HCT116 (cell line): Measurements from ENCODE around the gene SERTAD1. TPM values are rescaled to one million over a fixed set of nuclear protein-coding genes. Genes with fewer than 3 reads are reported as not detected.

Source experiments
- ATAC-seq: fragments of 200-7000 bp; cut with Tn5 transposase; 2 replicates; pipeline ENCODE4 v1.9.1; 2020; ENCODE audit warnings: mild to moderate bottlenecking, moderate library complexity
- BruUV-seq: library from RNA; stranded (reverse); fragments of 400-500 nt; replicated peaks from 2 replicates; lab custom pipeline; 2021; lab: Mats Ljungman, UMichigan
- CTCF ChIA-PET: fragments of 300-600 bp; sonication (Branson Sonifier 250); formaldehyde crosslinking; loops from one replicate; lab custom pipeline; 2021; ENCODE audit warnings: antibody characterized with exemption; lab: Charles Lee
- POLR2A ChIA-PET: fragments of 300-600, 350-600 bp; sonication (Branson Sonifier 250); formaldehyde crosslinking; loops from one replicate; lab custom pipeline; 2021; ENCODE audit warnings: antibody characterized with exemption; lab: Charles Lee
- RAD21 ChIA-PET, 2 experiments: fragments of 300-600 bp; sonication (Branson Sonifier 250); formaldehyde crosslinking; loops; one replicate each; lab custom pipeline; 2023; ENCODE audit warnings: low total read pairs in 2 of 2; ENCODE audit not compliant: uncharacterized antibody in 2 of 2, unreplicated experiment in 2 of 2, low non-redundant PET in 1 of 2; lab: Charles Lee
- DNase-seq: peaks from one replicate; pipeline ENCODE4 v3.0.0-alpha.2; 2010; ENCODE audit warnings: low read depth, low spot score
- H2AFZ ChIP-seq: fragments of 200-600 bp; shearing (Covaris generic), sonication (generic); 2 replicates; pipeline ENCODE4 v1.6.1; 2017; ENCODE audit warnings: low read depth, mixed run types, mixed read lengths, antibody characterized with exemption, low read length; ENCODE audit not compliant: poor library complexity, severe bottlenecking
- H3K27ac ChIP-seq: 2 replicates; pipeline ENCODE4 v1.5.1; 2012; ENCODE audit warnings: low read depth, low read length
- H3K27me3 ChIP-seq: fragments of 200-600 bp; sonication (generic); 2 replicates; pipeline ENCODE4 v1.6.1; 2016; ENCODE audit warnings: mixed run types, low read length, mixed read lengths; ENCODE audit not compliant: insufficient read depth
- H3K36me3 ChIP-seq, 2 experiments: fragments of 200-500 bp in 1 of 2; fragments of 200-600 bp in 1 of 2; sonication (Bioruptor generic) in 1 of 2; sonication (generic) in 1 of 2; 2 replicates each; pipeline versions ENCODE4 v1.5.1 to v1.6.1; 2014 to 2016; ENCODE audit warnings: low read length in 2 of 2, inconsistent platforms in 1 of 2, mixed read lengths in 1 of 2, mixed run types in 1 of 2; ENCODE audit not compliant: insufficient read depth in 2 of 2, control insufficient read depth in 1 of 2
- H3K4me1 ChIP-seq, 2 experiments: fragments of 200-600 bp in 1 of 2; sonication (generic) in 1 of 2; 2 replicates each; pipeline versions ENCODE4 v1.5.1 to v1.6.1; 2012 to 2017; ENCODE audit warnings: low read length in 2 of 2, inconsistent platforms in 1 of 2, mild to moderate bottlenecking in 1 of 2, mixed read lengths in 1 of 2, mixed run types in 1 of 2, moderate library complexity in 1 of 2; ENCODE audit not compliant: insufficient read depth in 2 of 2, control insufficient read depth in 1 of 2
- H3K4me2 ChIP-seq: fragments of 200-600 bp; sonication (generic); 2 replicates; pipeline ENCODE4 v1.6.1; 2017; ENCODE audit warnings: mixed run types, low read length, mixed read lengths
- H3K4me3 ChIP-seq, 2 experiments: fragments of 200-600 bp in 1 of 2; sonication (generic) in 1 of 2; replicated peaks in 1 of 2; 2 replicates each; pipeline ENCODE4 v1.5.1; 2011 to 2016; ENCODE audit warnings: low read length in 2 of 2, control low read depth in 1 of 2, low read depth in 1 of 2, mild to moderate bottlenecking in 1 of 2, mixed read lengths in 1 of 2, mixed run types in 1 of 2
- H3K79me2 ChIP-seq: fragments of 200-600 bp; sonication (generic); 2 replicates; pipeline ENCODE4 v1.6.1; 2017; ENCODE audit warnings: mild to moderate bottlenecking, mixed run types, low read length, moderate library complexity, mixed read lengths; ENCODE audit not compliant: insufficient read depth
- H3K9ac ChIP-seq: fragments of 200-600 bp; sonication (generic); 2 replicates; pipeline ENCODE4 v1.6.1; 2016; ENCODE audit warnings: low read length, mixed read lengths
- H3K9me2 ChIP-seq: fragments of 200-600 bp; sonication (generic), shearing (Covaris generic); 2 replicates; pipeline ENCODE4 v1.6.1; 2017; ENCODE audit warnings: mixed run types, mild to moderate bottlenecking, moderate library complexity; ENCODE audit not compliant: insufficient read depth
- H3K9me3 ChIP-seq, 2 experiments: fragments of 200-500 bp in 1 of 2; fragments of 200-600 bp in 1 of 2; sonication (Bioruptor generic) in 1 of 2; sonication (generic) in 1 of 2; 2 replicates each; pipeline ENCODE4 v1.6.1; 2014 to 2017; ENCODE audit warnings: low read length in 2 of 2, mixed read lengths in 2 of 2, inconsistent platforms in 1 of 2, low read depth in 1 of 2, mild to moderate bottlenecking in 1 of 2, mixed run types in 1 of 2, moderate library complexity in 1 of 2; ENCODE audit not compliant: control insufficient read depth in 1 of 2, insufficient read depth in 1 of 2
- H4K20me1 ChIP-seq: fragments of 200-600 bp; sonication (generic), shearing (Covaris generic); 2 replicates; pipeline ENCODE4 v1.6.1; 2017; ENCODE audit warnings: mixed run types, mild to moderate bottlenecking, moderate library complexity; ENCODE audit not compliant: insufficient read depth
- CEBPB ChIP-seq: IDR thresholded peaks from 2 replicates; pipeline ENCODE4 v1.6.1; 2012; ENCODE audit warnings: low read depth
- EGR1 ChIP-seq: IDR thresholded peaks from 2 replicates; pipeline ENCODE4 v1.6.1; 2012; ENCODE audit warnings: low read depth
- EZH2 ChIP-seq: fragments of 200-600 bp; sonication (generic); IDR thresholded peaks from 2 replicates; pipeline ENCODE4 v1.6.1; 2017; ENCODE audit warnings: antibody characterized with exemption, mixed run types
- EZH2phosphoT487 ChIP-seq: fragments of 200-600 bp; IDR thresholded peaks from 2 replicates; pipeline ENCODE4 v1.6.1; 2018; ENCODE audit warnings: antibody characterized with exemption, borderline replicate concordance
- FOSL1 ChIP-seq: IDR thresholded peaks from 2 replicates; pipeline ENCODE4 v1.6.1; 2012; ENCODE audit warnings: low read depth
- JUND ChIP-seq: IDR thresholded peaks from 2 replicates; pipeline ENCODE4 v1.6.1; 2012
- POLR2A ChIP-seq: IDR thresholded peaks from 2 replicates; pipeline ENCODE4 v1.7.0; 2011; ENCODE audit warnings: borderline replicate concordance; ENCODE audit not compliant: insufficient read depth, insufficient read length; ENCODE audit errors: extremely low read depth
- POLR2AphosphoS5 ChIP-seq: IDR thresholded peaks from 2 replicates; pipeline ENCODE4 v1.6.1; 2011; ENCODE audit warnings: mild to moderate bottlenecking, low read depth, low read length, moderate library complexity
- SIN3A ChIP-seq: IDR thresholded peaks from 2 replicates; pipeline ENCODE4 v1.6.1; 2012; ENCODE audit warnings: low read depth
- TCF7L2 ChIP-seq: IDR thresholded peaks from 2 replicates; pipeline ENCODE4 v1.7.0; 2011; ENCODE audit warnings: borderline replicate concordance, inconsistent platforms; ENCODE audit not compliant: insufficient read depth, insufficient read length; ENCODE audit errors: extremely low read depth
- ZFX ChIP-seq: fragments of 450-650 bp; IDR thresholded peaks from 2 replicates; pipeline ENCODE4 v1.6.1; 2017
- intact Hi-C: fragments of 100-400 bp; cut with micrococcal nuclease; formaldehyde crosslinking; loops from 2 replicates; pipeline ENCODE4 v1.10.0; 2022
- total RNA-seq: library from RNA; stranded (reverse); gene quantifications from one replicate; pipeline ENCODE4 v1.2.1, GENCODE V29; 2021; ENCODE audit not compliant: unreplicated experiment
- TF ChIP-seq, protein P1 (sequence below): IDR thresholded peaks from 2 replicates; pipeline ENCODE4 v1.6.1; 2012; ENCODE audit warnings: low read depth
- TF ChIP-seq, protein P2 (sequence below): IDR thresholded peaks from 2 replicates; pipeline ENCODE4 v1.6.1; 2012

Gene SERTAD1
- total RNA-seq, 1 experiment from 2014 or later, result 30.3 TPM

- Histone ChIP-seq H3K9ac (no peak overlapping the region), H2AFZ (no peak overlapping the region), H3K27me3 (no peaks in the 10 kb centered on the region), H3K4me1 (peaks cover 17 to 30% of the 10 kb centered on the region in 2 experiments), H3K79me2 (peaks cover 23% of the 10 kb centered on the region), H3K27ac (no peak overlapping the region), H3K9me2 (no peaks in the 10 kb centered on the region), H4K20me1 (no peaks in the 10 kb centered on the region), H3K4me2 (no peak overlapping the region), H3K4me3 (no peak overlapping the region), H3K36me3 (peaks cover 13 to 15% of the 10 kb centered on the region in 2 experiments; a peak in 3 of 4 replicates), H3K9me3 (no peaks in the 10 kb centered on the region)
- DNase-seq, result no peak
- ChIA-PET POLR2A (interaction anchor here (1.4 kb wide), 1 partner anchor 12 kb away, joined by 7 read pairs; the partner anchor contains the start of gene SERTAD1), CTCF (interaction anchor here (1.3 kb wide), 1 partner anchor 17 kb away, joined by 3 read pairs; no protein-coding TSS in a partner anchor), RAD21 (no interaction called here)
- ATAC-seq, result no peak
- no peak for TF ChIP-seq EGR1
- no peak for TF ChIP-seq JUND
- TF ChIP-seq TCF7L2, result no peak
- TF ChIP-seq, protein P1, sequence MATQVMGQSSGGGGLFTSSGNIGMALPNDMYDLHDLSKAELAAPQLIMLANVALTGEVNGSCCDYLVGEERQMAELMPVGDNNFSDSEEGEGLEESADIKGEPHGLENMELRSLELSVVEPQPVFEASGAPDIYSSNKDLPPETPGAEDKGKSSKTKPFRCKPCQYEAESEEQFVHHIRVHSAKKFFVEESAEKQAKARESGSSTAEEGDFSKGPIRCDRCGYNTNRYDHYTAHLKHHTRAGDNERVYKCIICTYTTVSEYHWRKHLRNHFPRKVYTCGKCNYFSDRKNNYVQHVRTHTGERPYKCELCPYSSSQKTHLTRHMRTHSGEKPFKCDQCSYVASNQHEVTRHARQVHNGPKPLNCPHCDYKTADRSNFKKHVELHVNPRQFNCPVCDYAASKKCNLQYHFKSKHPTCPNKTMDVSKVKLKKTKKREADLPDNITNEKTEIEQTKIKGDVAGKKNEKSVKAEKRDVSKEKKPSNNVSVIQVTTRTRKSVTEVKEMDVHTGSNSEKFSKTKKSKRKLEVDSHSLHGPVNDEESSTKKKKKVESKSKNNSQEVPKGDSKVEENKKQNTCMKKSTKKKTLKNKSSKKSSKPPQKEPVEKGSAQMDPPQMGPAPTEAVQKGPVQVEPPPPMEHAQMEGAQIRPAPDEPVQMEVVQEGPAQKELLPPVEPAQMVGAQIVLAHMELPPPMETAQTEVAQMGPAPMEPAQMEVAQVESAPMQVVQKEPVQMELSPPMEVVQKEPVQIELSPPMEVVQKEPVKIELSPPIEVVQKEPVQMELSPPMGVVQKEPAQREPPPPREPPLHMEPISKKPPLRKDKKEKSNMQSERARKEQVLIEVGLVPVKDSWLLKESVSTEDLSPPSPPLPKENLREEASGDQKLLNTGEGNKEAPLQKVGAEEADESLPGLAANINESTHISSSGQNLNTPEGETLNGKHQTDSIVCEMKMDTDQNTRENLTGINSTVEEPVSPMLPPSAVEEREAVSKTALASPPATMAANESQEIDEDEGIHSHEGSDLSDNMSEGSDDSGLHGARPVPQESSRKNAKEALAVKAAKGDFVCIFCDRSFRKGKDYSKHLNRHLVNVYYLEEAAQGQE, result no peak
- no peak for TF ChIP-seq POLR2AphosphoS5
- no peak for TF ChIP-seq POLR2A
- no peak for TF ChIP-seq EZH2phosphoT487
- TF ChIP-seq SIN3A, result no peak
- TF ChIP-seq ZFX, result no peak
- TF ChIP-seq, protein P2, sequence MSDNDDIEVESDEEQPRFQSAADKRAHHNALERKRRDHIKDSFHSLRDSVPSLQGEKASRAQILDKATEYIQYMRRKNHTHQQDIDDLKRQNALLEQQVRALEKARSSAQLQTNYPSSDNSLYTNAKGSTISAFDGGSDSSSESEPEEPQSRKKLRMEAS, result no peak
- no peak for TF ChIP-seq CEBPB
- no peak for TF ChIP-seq FOSL1
- no peak for TF ChIP-seq EZH2
- no TSS peak for BruUV-seq
- intact Hi-C loops, result no loop called here
Measured at GRCh38 chr19:40438284-40438683, 12.5 kb upstream of the SERTAD1 start.
